Testis (tissue), 2 donors: ENCODE data around the gene EEIG1.

Source experiments
- CTCF ChIP-seq, 3 experiments: fragments of 450-650 bp in 2 of 3; fragments of 200-600 bp in 1 of 3; sonication (generic) in 1 of 3; IDR thresholded peaks; one replicate each; pipeline ENCODE4 v1.5.1; 2016 to 2019; ENCODE audit warnings: antibody characterized with exemption in 3 of 3, mild to moderate bottlenecking in 2 of 3, moderate library complexity in 1 of 3
- POLR2A ChIP-seq: fragments of 450-650 bp; IDR thresholded peaks from one replicate; pipeline ENCODE4 v1.6.1; 2017; ENCODE audit warnings: antibody characterized with exemption, mild to moderate bottlenecking, moderate library complexity

DNA sequence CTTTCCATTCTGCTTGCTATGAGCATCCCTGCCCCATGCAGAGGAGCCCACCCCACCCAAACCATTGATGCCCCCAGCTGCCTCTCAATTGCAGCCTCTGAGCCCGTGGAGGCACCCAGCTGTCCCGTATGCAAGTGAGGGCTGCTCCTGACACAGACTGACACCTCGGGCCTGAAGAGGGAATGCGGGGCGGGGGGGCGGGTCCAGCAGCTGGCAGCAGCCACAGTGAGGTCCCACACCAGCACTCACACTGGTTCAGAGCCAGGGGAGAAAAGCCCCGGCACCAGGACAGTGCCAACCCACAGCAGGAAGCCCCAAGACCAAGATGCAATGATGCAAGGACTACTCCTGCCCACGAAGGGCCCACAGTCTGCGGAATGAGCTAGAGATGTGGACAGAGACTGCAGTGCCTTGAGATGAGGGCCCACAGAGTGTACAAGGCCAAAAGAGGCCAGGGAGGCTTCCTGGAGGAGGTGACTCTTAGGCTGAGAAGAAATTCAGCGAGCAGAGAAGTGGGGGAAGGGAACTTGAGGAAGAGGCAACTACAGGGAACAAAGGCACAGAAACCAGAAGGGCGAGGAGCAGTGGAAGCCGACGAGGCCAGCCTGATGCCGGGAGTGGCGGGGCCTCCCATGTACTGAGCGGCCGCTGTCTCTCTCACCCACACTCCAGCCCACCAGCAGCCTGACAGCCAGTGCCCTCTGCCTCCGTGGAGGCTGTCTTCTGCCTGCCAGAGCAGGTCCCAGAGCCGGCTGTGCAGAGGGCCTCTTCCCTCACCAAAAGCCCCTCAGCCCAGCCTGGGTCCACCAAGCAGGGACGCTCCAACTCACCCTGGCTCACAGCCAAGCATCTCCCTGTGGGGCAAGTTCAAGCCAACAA lies 9.2 kb downstream of the EEIG1 start:
- no peak for TF ChIP-seq CTCF (IDR thresholded peaks at IDR 0.05)
- TF ChIP-seq POLR2A, result no peak
